GM12878 (cell line): ENCODE data around the gene PRDM16. TPM values are rescaled to one million over a fixed set of nuclear protein-coding genes. Genes with fewer than 3 reads are reported as not detected.

Experiments
- ATAC-seq: fragments of 200-7000 bp; cut with Tn5 transposase; 3 replicates; pipeline ENCODE4 v1.9.1; 2020; ENCODE audit warnings: mild to moderate bottlenecking, moderate library complexity
- BruUV-seq: library from RNA; stranded (reverse); fragments of 400-500 nt; replicated peaks from 2 replicates; lab custom pipeline; 2021; lab: Mats Ljungman, UMichigan
- CTCF ChIA-PET: fragments of 300-600 bp; sonication (Branson Sonifier 250); formaldehyde crosslinking; extraction: SDS; loops from one replicate; lab custom pipeline; 2021; ENCODE audit warnings: inconsistent platforms; lab: Yijun Ruan, JAX
- POLR2A ChIA-PET: fragments of 350-600 bp; formaldehyde crosslinking; extraction: SDS; loops from one replicate; lab custom pipeline; 2021; ENCODE audit warnings: inconsistent platforms; lab: Charles Lee
- RAD21 ChIA-PET: fragments of 300-600 bp; sonication (Branson Sonifier 250); formaldehyde crosslinking; loops from one replicate; lab custom pipeline; 2023; ENCODE audit warnings: antibody characterized with exemption; ENCODE audit not compliant: unreplicated experiment; lab: Charles Lee
- SMC1A ChIA-PET: fragments of 300-600 bp; sonication (Branson Sonifier 250); formaldehyde crosslinking; loops from one replicate; lab custom pipeline; 2023; ENCODE audit not compliant: unreplicated experiment, uncharacterized antibody; lab: Charles Lee
- DNase-seq: peaks from one replicate; pipeline ENCODE4 v3.0.0-alpha.2; 2011; ENCODE audit warnings: low read depth, low spot score
- FAIRE-seq: peaks from 3 replicates; lab custom pipeline; 2011; peaks lifted over from hg19 to GRCh38; lab: Jason Lieb, UNC
- H2AFZ ChIP-seq: 2 replicates; pipeline ENCODE4 v1.6.0; 2011; ENCODE audit warnings: low read depth, low read length, control low read depth; ENCODE audit not compliant: control insufficient read depth
- H3K27ac ChIP-seq: 2 replicates; pipeline ENCODE4 v1.5.1; 2011; ENCODE audit warnings: control low read depth; ENCODE audit not compliant: control insufficient read depth, insufficient read depth
- H3K27me3 ChIP-seq, 2 experiments: replicated peaks in 1 of 2; 2 replicates each; pipeline versions ENCODE4 v1.6.0 to v1.6.1; 2011; ENCODE audit warnings: low read length in 1 of 2; ENCODE audit not compliant: control insufficient read depth in 2 of 2, insufficient read depth in 2 of 2
- H3K36me3 ChIP-seq, 2 experiments: 2 replicates each; pipeline ENCODE4 v1.5.1; 2011; ENCODE audit warnings: low read length in 1 of 2; ENCODE audit not compliant: control insufficient read depth in 2 of 2, insufficient read depth in 2 of 2
- H3K4me1 ChIP-seq: 2 replicates; pipeline ENCODE4 v1.6.1; 2011; ENCODE audit warnings: mild to moderate bottlenecking, low read length, moderate library complexity, mixed read lengths; ENCODE audit not compliant: control insufficient read depth, insufficient read depth
- H3K4me2 ChIP-seq: 2 replicates; pipeline ENCODE4 v1.6.0; 2011; ENCODE audit warnings: control low read depth; ENCODE audit not compliant: control insufficient read depth, insufficient read depth
- H3K4me3 ChIP-seq: fragments of 200-600 bp; sonication (generic); 2 replicates; pipeline ENCODE4 v1.5.1; 2016
- H3K79me2 ChIP-seq: 2 replicates; pipeline ENCODE4 v1.6.0; 2011; ENCODE audit warnings: low read length; ENCODE audit not compliant: control insufficient read depth, insufficient read depth
- H3K9ac ChIP-seq: 2 replicates; pipeline ENCODE4 v1.8.0; 2011; ENCODE audit warnings: low read length, control low read depth, mixed read lengths; ENCODE audit not compliant: control insufficient read depth, insufficient read depth
- H3K9me3 ChIP-seq: replicated peaks from 3 replicates; pipeline ENCODE4 v1.5.1; 2011; ENCODE audit warnings: mild to moderate bottlenecking, low read length; ENCODE audit not compliant: control insufficient read depth, insufficient read depth
- H4K20me1 ChIP-seq: 2 replicates; pipeline ENCODE4 v1.6.0; 2011; ENCODE audit not compliant: control insufficient read depth, insufficient read depth
- BCL11A ChIP-seq: IDR thresholded peaks from 2 replicates; pipeline ENCODE4 v1.6.1; 2011; ENCODE audit warnings: low read depth, low read length
- CBX5 ChIP-seq: sonication (generic); IDR thresholded peaks from 2 replicates; pipeline ENCODE4 v1.6.1; 2016; ENCODE audit warnings: low read depth, moderate library complexity, mild to moderate bottlenecking, inconsistent platforms
- CHD1 ChIP-seq: IDR thresholded peaks from 2 replicates; pipeline ENCODE4 v1.6.1; 2012; ENCODE audit warnings: low read depth, low read length, improper control_type of control experiment
- CREB1 ChIP-seq: IDR thresholded peaks from 2 replicates; pipeline ENCODE4 v1.6.1; 2012; ENCODE audit warnings: low read depth, mild to moderate bottlenecking, inconsistent platforms
- HDAC2 ChIP-seq: fragments of 200-600 bp; sonication (generic); IDR thresholded peaks from 2 replicates; pipeline ENCODE4 v1.6.1; 2017
- LARP7 ChIP-seq: fragments of 450-650 bp; IDR thresholded peaks from 2 replicates; pipeline ENCODE4 v1.6.1; 2017; ENCODE audit warnings: mild to moderate bottlenecking
- MTA2 ChIP-seq: fragments of 450-650 bp; IDR thresholded peaks from 2 replicates; pipeline ENCODE4 v1.6.1; 2016; ENCODE audit warnings: low read depth, mild to moderate bottlenecking, moderate library complexity
- MYC ChIP-seq: IDR thresholded peaks from 2 replicates; pipeline ENCODE4 v1.6.1; 2011; ENCODE audit warnings: mild to moderate bottlenecking, low read length, moderate library complexity, inconsistent platforms; ENCODE audit not compliant: insufficient read depth, insufficient replicate concordance, insufficient read length, severe bottlenecking
- NFIC ChIP-seq: IDR thresholded peaks from 2 replicates; pipeline ENCODE4 v1.6.1; 2012; ENCODE audit warnings: low read depth, mild to moderate bottlenecking, inconsistent platforms, low read length, moderate library complexity
- NR2C1 ChIP-seq: fragments of 450-650 bp; IDR thresholded peaks from 2 replicates; pipeline ENCODE4 v1.6.1; 2017; ENCODE audit warnings: antibody characterized with exemption, mild to moderate bottlenecking, moderate library complexity
- PAX8 ChIP-seq: fragments of 450-650 bp; IDR thresholded peaks from 2 replicates; pipeline ENCODE4 v1.6.1; 2017; ENCODE audit warnings: mild to moderate bottlenecking, moderate library complexity
- RELA ChIP-seq: fragments of 450-650 bp; IDR thresholded peaks from 2 replicates; pipeline ENCODE4 v1.8.0; 2014; ENCODE audit warnings: borderline replicate concordance; ENCODE audit not compliant: partially characterized antibody
- RUNX3 ChIP-seq: IDR thresholded peaks from 2 replicates; pipeline ENCODE4 v1.6.1; 2012; ENCODE audit warnings: low read length, inconsistent platforms
- SIX5 ChIP-seq: IDR thresholded peaks from 2 replicates; pipeline ENCODE4 v1.6.1; 2011; ENCODE audit warnings: mild to moderate bottlenecking, low read depth, low read length, moderate library complexity; ENCODE audit not compliant: severe bottlenecking
- SKIL ChIP-seq: fragments of 450-650 bp; IDR thresholded peaks from 2 replicates; pipeline ENCODE4 v1.6.1; 2017; ENCODE audit warnings: mild to moderate bottlenecking, low read depth, inconsistent platforms; ENCODE audit not compliant: poor library complexity, severe bottlenecking
- TCF3 ChIP-seq: IDR thresholded peaks from 2 replicates; pipeline ENCODE4 v1.6.1; 2012; ENCODE audit warnings: low read depth, mild to moderate bottlenecking, low read length, borderline replicate concordance; ENCODE audit not compliant: insufficient read depth
- ZBTB33 ChIP-seq: fragments of 450-650 bp; IDR thresholded peaks from 2 replicates; pipeline ENCODE4 v1.6.1; 2017; ENCODE audit warnings: mild to moderate bottlenecking
- ZNF24 ChIP-seq: fragments of 450-650 bp; IDR thresholded peaks from 2 replicates; pipeline ENCODE4 v1.6.1; 2017; ENCODE audit warnings: antibody characterized with exemption, mild to moderate bottlenecking
- ZNF687 ChIP-seq: fragments of 450-650 bp; IDR thresholded peaks from 2 replicates; pipeline ENCODE4 v1.6.1; 2017; ENCODE audit warnings: mild to moderate bottlenecking, moderate library complexity
- ZZZ3 ChIP-seq: IDR thresholded peaks from 2 replicates; pipeline ENCODE4 v1.6.1; 2011; ENCODE audit warnings: low read depth; ENCODE audit not compliant: control insufficient read depth, insufficient read length
- WGBS: methylation state at CpG from one replicate; pipeline ENCODE4 v1.1.6; 2016; ENCODE audit warnings: low lambda C conversion rate; ENCODE audit not compliant: insufficient replicate concordance, insufficient coverage; ENCODE audit errors: missing lambda C conversion rate; 5-methylcytosine and 5-hydroxymethylcytosine counted together
- in situ Hi-C: fragments of 300-500 bp; cut with MboI; formaldehyde crosslinking; loops from 9 replicates; pipeline ENCODE4 v1.14.3; 2018; ENCODE audit warnings: mixed read lengths
- intact Hi-C: fragments of 100-400 bp; cut with micrococcal nuclease; formaldehyde crosslinking; loops from one replicate; pipeline ENCODE4 v1.14.2; 2022; ENCODE audit not compliant: unreplicated experiment
- polyA plus RNA-seq, 11 experiments: library from polyadenylated mRNA; depleted of rRNA in 4 of 11; unstranded in 6 of 11; stranded (reverse) in 5 of 11; fragments of >200 nt; fragmentation: Nextera tagmentation in 4 of 11; fragmentation: Illumina TruSeq in 1 of 11; extraction: Ambion mirVana in 4 of 11; extraction: Trizol in 1 of 11; gene quantifications; 1 replicate in 1 of 11; 2 replicates in 10 of 11; pipeline versions ENCODE4 v1.2.1 to v1.2.3, GENCODE V29; 2011 to 2016; ENCODE audit warnings: inconsistent platforms in 2 of 11, missing spikeins in 2 of 11, low read depth in 1 of 11
- total RNA-seq, 4 experiments: library from RNA; depleted of rRNA in 3 of 4; stranded (reverse); fragments of >200 nt in 3 of 4; fragmentation: Illumina TruSeq in 1 of 4; extraction: Trizol in 1 of 4; gene quantifications; 2 replicates each; pipeline versions ENCODE4 v1.2.1 to v1.2.3, GENCODE V29; 2013 to 2021

The PRDM16 gene
- total and polyA plus RNA-seq, 10 of the 15 experiments (the other 5 are each of a cell fraction or from before 2014, with no cell fraction given), result 0.03 TPM; not detected in 9

GRCh38 chr1:3476666-3477065 lies 407.7 kb downstream of the PRDM16 start:
- WGBS, result 59% methylated on average over 10 of the region's 16 CpGs
- no peak for FAIRE-seq

More at GRCh38 chr1:3476666-3477065, 407.7 kb downstream of the PRDM16 start:
- in situ Hi-C loops, result no loop called here
- Histone ChIP-seq H3K36me3 (no peaks in the 10 kb centered on the region), H4K20me1 (no peaks in the 10 kb centered on the region), H3K4me1 (no peaks in the 10 kb centered on the region), H3K79me2 (no peaks in the 10 kb centered on the region), H3K27ac (no peak overlapping the region), H3K27me3 (no peaks in the 10 kb centered on the region), H3K9me3 (no peaks in the 10 kb centered on the region), H2AFZ (no peak overlapping the region), H3K9ac (no peak overlapping the region), H3K4me2 (no peak overlapping the region), H3K4me3 (no peak overlapping the region)
- ChIA-PET RAD21 (no interaction called here), POLR2A (no interaction called here), SMC1A (no interaction called here), CTCF (no interaction called here)
- no peak for TF ChIP-seq RELA
- no peak for TF ChIP-seq SIX5
- TF ChIP-seq CREB1, result no peak
- TF ChIP-seq MTA2, result no peak
- no peak for TF ChIP-seq MYC
- TF ChIP-seq TCF3, result no peak
- TF ChIP-seq ZNF687, result no peak
- TF ChIP-seq ZBTB33, result no peak
- TF ChIP-seq CHD1, result no peak
- no peak for TF ChIP-seq ZZZ3
- no peak for TF ChIP-seq NFIC
- TF ChIP-seq CBX5, result no peak
- no peak for TF ChIP-seq PAX8
- TF ChIP-seq ZNF24, result no peak
- no peak for TF ChIP-seq SKIL
- no peak for TF ChIP-seq NR2C1
- TF ChIP-seq RUNX3, result no peak
- no peak for TF ChIP-seq LARP7
- TF ChIP-seq BCL11A, result no peak
- no peak for TF ChIP-seq HDAC2
- intact Hi-C loops, result no loop called here
- no TSS peak for BruUV-seq
- ATAC-seq (no peak), DNase-seq (no peak)
